Right lobe of liver (tissue), 4 donors: ENCODE data around the gene SMIM36.

Experiments
- CTCF ChIP-seq, 4 donors: fragments of 200-600 bp in 3 of 4; fragments of 450-650 bp in 1 of 4; IDR thresholded peaks; one replicate each; pipeline versions ENCODE4 v1.5.1 to v1.8.0; 2016 to 2022; ENCODE audit warnings: antibody characterized with exemption in 4 of 4, mild to moderate bottlenecking in 2 of 4
- POLR2A ChIP-seq: fragments of 450-650 bp; IDR thresholded peaks from one replicate; pipeline ENCODE4 v1.6.1; 2017; ENCODE audit warnings: antibody characterized with exemption, mild to moderate bottlenecking
- donor health status: DM: no; HTN: no; CAD: no.
- donor health status: DM: no; HTN: no; CAD: no.
- donor health status: DM: no; HTN: yes; CAD: no.

DNA sequence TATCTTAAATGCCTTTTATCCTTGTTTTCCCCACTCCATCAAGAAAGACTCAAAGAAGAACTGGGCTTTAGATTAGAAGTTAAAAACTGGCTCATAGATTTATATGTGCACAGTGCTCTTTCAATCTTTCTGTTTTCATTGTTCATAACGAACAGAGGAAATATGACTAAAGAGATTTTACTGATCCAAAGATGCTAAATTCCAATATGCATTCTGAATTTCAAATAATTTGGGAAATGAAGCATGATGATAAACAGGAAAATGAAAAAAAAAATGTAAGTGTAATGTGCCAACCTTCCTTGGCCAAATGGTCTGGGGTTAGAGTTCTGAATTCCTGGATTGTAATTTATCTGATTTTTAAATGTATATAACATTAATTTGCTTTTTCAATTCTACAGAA, 25.0 kb upstream of the SMIM36 start:
- TF ChIP-seq CTCF (IDR thresholded peaks at IDR 0.05), result no peak
- TF ChIP-seq POLR2A, result no peak
